ENCODE measurements around the gene PLXNA2. TPM values are rescaled to one million over a fixed set of nuclear protein-coding genes. Genes with fewer than 3 reads are reported as not detected.

The PLXNA2 gene
- total and polyA plus RNA-seq, 2 of the 4 experiments (the other 2 are of a cell fraction): 0.72 to 1.1 TPM

- Histone ChIP-seq H3K36me3 (ENCODE audit: control insufficient read depth, insufficient read depth, low read length) (no peaks in the 10 kb centered on the region), H3K9me1 (ENCODE audit: insufficient read depth, low read length) (peaks cover 33% of the 10 kb centered on the region), H3K14ac (replicated peaks; ENCODE audit: low read depth, low read length) (peak overlapping the region; percentile 65; the same call in 1 of the 2 replicates), H2BK120ac (ENCODE audit: low read depth, low read length) (peak overlapping the region; percentile 81), H3K27me3 (ENCODE audit: control insufficient read depth, insufficient read depth, low read length) (no peaks in the 10 kb centered on the region), H3K18ac (ENCODE audit: low read depth, low read length) (no peak overlapping the region), H4K8ac (ENCODE audit: low read depth in 2 of 2, low read length in 2 of 2) (0 out of 4 replicates have a peak overlapping the region, but pooled peaks of 1 of the 2 experiments have one; percentile 54), H3K27ac (ENCODE audit: insufficient read depth, low read length) (no peak overlapping the region), H3K4me2 (ENCODE audit: low read depth, low read length) (no peak overlapping the region), H2AFZ (replicated peaks; ENCODE audit: low read length, poor library complexity) (peak overlapping the region; percentile 48), H2BK5ac (ENCODE audit: low read depth, low read length, poor library complexity, severe bottlenecking) (peak overlapping the region; percentile 35), H3K4ac (ENCODE audit: low read depth, low read length) (peak overlapping the region; percentile 85), H3K23ac (ENCODE audit: low read depth, low read length) (no peak overlapping the region), H2BK15ac (ENCODE audit: low read depth, low read length) (peak overlapping the region; percentile 67; the same call in 2 of the 3 replicates), H3K9me3 (ENCODE audit: control insufficient read depth, insufficient read depth, low read length) (no peaks in the 10 kb centered on the region), H4K20me1 (ENCODE audit: insufficient read depth, low read length) (no peaks in the 10 kb centered on the region), H3K4me1 (ENCODE audit: control insufficient read depth, insufficient read depth, low read length) (peaks cover 17% of the 10 kb centered on the region), H3K4me3 (ENCODE audit: insufficient read depth, low read depth, low read length) (no peak overlapping the region), H4K5ac (ENCODE audit: low read depth, low read length) (no peak overlapping the region), H2AK9ac (replicated peaks; ENCODE audit: low read depth, low read length, poor library complexity) (peak overlapping the region; percentile 62), H4K91ac (ENCODE audit: insufficient read depth, low read depth, low read length) (no peak overlapping the region), H2AK5ac (ENCODE audit: low read depth, low read length) (peak overlapping the region; percentile 96), H2BK20ac (ENCODE audit: low read depth, low read length) (peak overlapping the region; percentile 84), H3K56ac (ENCODE audit: extremely low read depth, insufficient read depth, low read length) (no peak overlapping the region), H3K9ac (ENCODE audit: low read depth, low read length) (no peak overlapping the region), H3K79me1 (ENCODE audit: low read depth in 1 of 2, low read length in 2 of 2) (peaks cover 0 to 46% of the 10 kb centered on the region in 2 experiments)
- dilution Hi-C loops (cut with HindIII; ENCODE audit: low sequenced_read_pairs, unreplicated experiment): no loop called here
- DNase-seq (no peak), ATAC-seq (ENCODE audit: low read depth) (no peak)
- in situ Hi-C loops (cut with MboI; ENCODE audit: low sequenced_read_pairs): no loop called here
- intact Hi-C loops (cut with micrococcal nuclease): loop anchor here (2.0 kb wide), 1 partner anchor 16 kb away; no protein-coding TSS in a partner anchor
- 80% methylated on average over 1 of the region's 5 CpGs; no CpG with 5 or more reads in 1 of the 2 experiments for WGBS, 2 experiments (ENCODE audit: extremely low coverage in 2 of 2, insufficient read length in 1 of 2)
- BruUV-seq (replicated peaks): no TSS peak
- POLR2A ChIA-PET (ENCODE audit: unreplicated experiment): no interaction called here
- CTCF ChIA-PET: interaction anchor here (1.9 kb wide), 1 partner anchor 180 kb away, joined by 6 read pairs; no protein-coding TSS in a partner anchor
- TF ChIP-seq CEBPB (IDR thresholded peaks at IDR 0.05; ENCODE audit: low read depth, low read length): no peak
- no peak for TF ChIP-seq MXI1 (IDR thresholded peaks at IDR 0.05; ENCODE audit: borderline replicate concordance, low read depth, low read length)
- TF ChIP-seq CHD1 (IDR thresholded peaks at IDR 0.05; ENCODE audit: low read depth, low read length): no peak
- no peak for TF ChIP-seq NFE2L2 (IDR thresholded peaks at IDR 0.05; ENCODE audit: low read depth, low read length)
- no peak for TF ChIP-seq FOS (IDR thresholded peaks at IDR 0.05; ENCODE audit: low read depth, low read length)
- TF ChIP-seq RAD21 (IDR thresholded peaks at IDR 0.05; ENCODE audit: low read length): no peak
- no peak for TF ChIP-seq CTCF (conservative IDR thresholded peaks at IDR 0.05; ENCODE audit: low read depth, low read length)
- no peak for TF ChIP-seq RCOR1 (IDR thresholded peaks at IDR 0.05; ENCODE audit: insufficient replicate concordance, low read length)
- no peak for TF ChIP-seq BHLHE40 (IDR thresholded peaks at IDR 0.05; ENCODE audit: low read depth, low read length)
- TF ChIP-seq MAFK (IDR thresholded peaks at IDR 0.05; ENCODE audit: low read depth, low read length): no peak
- TF ChIP-seq MAZ (IDR thresholded peaks at IDR 0.05; ENCODE audit: borderline replicate concordance, low read depth, low read length): no peak
- no peak for TF ChIP-seq SMC3 (IDR thresholded peaks at IDR 0.05; ENCODE audit: low read depth, low read length)
- TF ChIP-seq, protein P1, sequence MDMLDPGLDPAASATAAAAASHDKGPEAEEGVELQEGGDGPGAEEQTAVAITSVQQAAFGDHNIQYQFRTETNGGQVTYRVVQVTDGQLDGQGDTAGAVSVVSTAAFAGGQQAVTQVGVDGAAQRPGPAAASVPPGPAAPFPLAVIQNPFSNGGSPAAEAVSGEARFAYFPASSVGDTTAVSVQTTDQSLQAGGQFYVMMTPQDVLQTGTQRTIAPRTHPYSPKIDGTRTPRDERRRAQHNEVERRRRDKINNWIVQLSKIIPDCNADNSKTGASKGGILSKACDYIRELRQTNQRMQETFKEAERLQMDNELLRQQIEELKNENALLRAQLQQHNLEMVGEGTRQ (IDR thresholded peaks at IDR 0.05; ENCODE audit: low read depth, low read length): no peak
- TF ChIP-seq RFX5 (IDR thresholded peaks at IDR 0.05; ENCODE audit: low read depth, low read length): no peak
- TF ChIP-seq ELK1 (IDR thresholded peaks at IDR 0.05; ENCODE audit: borderline replicate concordance, low read depth, low read length): no peak
Measured at GRCh38 chr1:208202333-208202995, 41.7 kb downstream of the PLXNA2 start.
